Right atrium auricular region (tissue), 2 donors: ENCODE data around the gene RBM17. TPM values are rescaled to one million over a fixed set of nuclear protein-coding genes. Genes with fewer than 3 reads are reported as not detected.
"Not testable (repeated sequence)": the region's sequence is repeated elsewhere in the genome, so short reads cannot be mapped to it uniquely, and the experiment has no call there.

Experiments used
- DNase-seq: peaks from one replicate; pipeline ENCODE4 v3.0.0-alpha.2; 2019; ENCODE audit warnings: low spot score
- H3K27ac ChIP-seq, 2 donors: fragments of 200-600 bp; sonication (generic); 1 replicate in 1 of 2; 2 replicates in 1 of 2; pipeline ENCODE4 v1.5.1; 2016 to 2019
- H3K27me3 ChIP-seq, 2 donors: fragments of 200-600 bp; sonication (generic); one replicate each; pipeline versions ENCODE4 v1.5.1 to v1.6.0; 2017 to 2019
- H3K36me3 ChIP-seq: fragments of 200-600 bp; sonication (generic); one replicate; pipeline ENCODE4 v1.5.1; 2016
- H3K4me1 ChIP-seq, 2 donors: fragments of 200-600 bp; sonication (generic); one replicate each; pipeline versions ENCODE4 v1.5.1 to v1.6.0; 2017 to 2019
- H3K4me3 ChIP-seq, 2 donors: fragments of 200-600 bp; sonication (generic); 1 replicate in 1 of 2; 2 replicates in 1 of 2; pipeline ENCODE4 v1.5.1; 2017 to 2019; ENCODE audit warnings: mild to moderate bottlenecking in 1 of 2, moderate library complexity in 1 of 2
- H3K9me3 ChIP-seq, 2 donors: fragments of 200-600 bp; sonication (generic); one replicate each; pipeline ENCODE4 v1.5.1; 2019
- CTCF ChIP-seq, 2 donors: fragments of 200-600 bp; sonication (generic); IDR thresholded peaks; one replicate each; pipeline ENCODE4 v1.5.1; 2019; ENCODE audit warnings: antibody characterized with exemption in 2 of 2
- total RNA-seq, 2 donors: library from RNA; depleted of rRNA; stranded (reverse); fragments of >200 nt; gene quantifications; one replicate each; pipeline ENCODE4 v1.1.0, GENCODE V29; 2016

The RBM17 gene
- total RNA-seq, 2 donors from 2014 or later = 27.4 to 30.1 TPM

- peaks cover 0 to 28% of the 10 kb centered on the region in 2 donors for H3K4me1 ChIP-seq
- H3K27ac ChIP-seq = peak overlapping the region in 1 of 2 donors; percentile 11
- DNase-seq = no peak
- no peaks in the 10 kb centered on the region for H3K27me3 ChIP-seq
- no peaks in the 10 kb centered on the region for H3K9me3 ChIP-seq
- TF ChIP-seq CTCF (IDR thresholded peaks at IDR 0.05) = no peak
- no peak overlapping the region for H3K4me3 ChIP-seq
- no peaks in the 10 kb centered on the region for H3K36me3 ChIP-seq
These were observed 73.1 kb downstream of the RBM17 start for GRCh38 chr10:6161921-6162320.

GRCh38 chr10:6162589-6163356 is 73.9 kb downstream of the RBM17 start:
- Histone ChIP-seq H3K36me3 (no peaks in the 10 kb centered on the region), H3K9me3 (no peaks in the 10 kb centered on the region), H3K4me1 (peaks cover 0 to 28% of the 10 kb centered on the region in 2 donors), H3K27ac (peak overlapping the region; percentile 97), H3K4me3 (peak overlapping the region; percentile 24 to 84), H3K27me3 (no peaks in the 10 kb centered on the region)
- no peak for DNase-seq
- no peak for TF ChIP-seq CTCF (IDR thresholded peaks at IDR 0.05)

GRCh38 chr10:6163364-6164270 is 74.8 kb downstream of the RBM17 start:
- Histone ChIP-seq H3K27me3 (no peaks in the 10 kb centered on the region), H3K27ac (peak overlapping the region; percentile 97), H3K4me3 (peak overlapping the region; percentile 68 to 84), H3K9me3 (no peaks in the 10 kb centered on the region), H3K36me3 (no peaks in the 10 kb centered on the region), H3K4me1 (peaks cover 0 to 28% of the 10 kb centered on the region in 2 donors)
- peak; percentile 82 for DNase-seq
- no peak for TF ChIP-seq CTCF (IDR thresholded peaks at IDR 0.05)

GRCh38 chr10:6164271-6165095 is 75.6 kb downstream of the RBM17 start:
- Histone ChIP-seq H3K4me1 (peaks cover 0 to 28% of the 10 kb centered on the region in 2 donors), H3K27ac (peak overlapping the region; percentile 97), H3K9me3 (no peaks in the 10 kb centered on the region), H3K27me3 (no peaks in the 10 kb centered on the region), H3K36me3 (no peaks in the 10 kb centered on the region), H3K4me3 (peak overlapping the region; percentile 68 to 84)
- DNase-seq = no peak
- no peak for TF ChIP-seq CTCF (IDR thresholded peaks at IDR 0.05)

- no peak for DNase-seq
- Histone ChIP-seq H3K9me3 (no peaks in the 10 kb centered on the region), H3K4me3 (no peak overlapping the region), H3K36me3 (no peaks in the 10 kb centered on the region), H3K27me3 (no peaks in the 10 kb centered on the region), H3K4me1 (peaks cover 0 to 29% of the 10 kb centered on the region in 2 donors), H3K27ac (peak overlapping the region; percentile 97)
- TF ChIP-seq CTCF (IDR thresholded peaks at IDR 0.05) = no peak
These were observed 76.4 kb downstream of the RBM17 start for GRCh38 chr10:6165221-6165725.

- not testable (repeated sequence) for DNase-seq, H3K9me3 ChIP-seq
These were observed 77.1 kb downstream of the RBM17 start for GRCh38 chr10:6165933-6166332.

More at GRCh38 chr10:6165933-6166332, 77.1 kb downstream of the RBM17 start:
- H3K4me3 ChIP-seq, H3K36me3 ChIP-seq, H3K27me3 ChIP-seq, H3K27ac ChIP-seq: not testable (repeated sequence)
- peaks cover 0 to 35% of the 10 kb centered on the region in 2 donors for H3K4me1 ChIP-seq
